HepG2 (cell line): Measurements from ENCODE around the gene SPTAN1. TPM values are rescaled to one million over a fixed set of nuclear protein-coding genes. Genes with fewer than 3 reads are reported as not detected.

Source experiments
- AKAP8 ChIP-seq: sonication (generic); formaldehyde crosslinking; IDR thresholded peaks from 2 replicates; pipeline ENCODE4 v1.5.1; 2020; ENCODE audit warnings: mild to moderate bottlenecking, missing genetic modification reagents
- KAT7 ChIP-seq: IDR thresholded peaks from 2 replicates; pipeline ENCODE4 v1.6.1; 2018; ENCODE audit warnings: borderline replicate concordance, missing compliant biosample characterization
- KLF16 ChIP-seq, 2 experiments: sonication (generic) in 1 of 2; formaldehyde crosslinking in 1 of 2; IDR thresholded peaks; 2 replicates each; pipeline versions ENCODE4 v1.6.1 to v1.8.0; 2016 to 2023; ENCODE audit warnings: missing genetic modification reagents in 2 of 2, missing compliant biosample characterization in 1 of 2
- KMT2A ChIP-seq: sonication (generic); formaldehyde crosslinking; IDR thresholded peaks from 2 replicates; pipeline ENCODE4 v1.4.0; 2020; ENCODE audit warnings: missing genetic modification reagents
- NFATC3 ChIP-seq: sonication (generic); formaldehyde crosslinking; IDR thresholded peaks from 2 replicates; pipeline ENCODE4 v1.5.1; 2020; ENCODE audit warnings: mild to moderate bottlenecking, missing genetic modification reagents
- NFE2L1 ChIP-seq: sonication (generic); formaldehyde crosslinking; IDR thresholded peaks from 2 replicates; pipeline ENCODE4 v1.4.0; 2020; ENCODE audit warnings: missing genetic modification reagents, mild to moderate bottlenecking, borderline replicate concordance
- NONO ChIP-seq, 2 experiments: fragments of 450-650 bp in 1 of 2; sonication (generic) in 1 of 2; formaldehyde crosslinking in 1 of 2; IDR thresholded peaks in 1 of 2; conservative IDR thresholded peaks in 1 of 2; 2 replicates each; pipeline versions ENCODE4 v1.6.1 to v1.8.0; 2017 to 2022; ENCODE audit warnings: mild to moderate bottlenecking in 1 of 2, missing genetic modification reagents in 1 of 2, moderate library complexity in 1 of 2
- RBAK ChIP-seq: sonication (generic); formaldehyde crosslinking; IDR thresholded peaks from 2 replicates; pipeline ENCODE4 v1.5.1; 2020; ENCODE audit warnings: mild to moderate bottlenecking, missing genetic modification reagents
- RFX1 ChIP-seq: fragments of 450-650 bp; IDR thresholded peaks from 2 replicates; pipeline ENCODE4 v1.6.1; 2017
- SIN3B ChIP-seq: fragments of 150-350 bp; IDR thresholded peaks from 2 replicates; pipeline ENCODE4 v1.6.1; 2014; ENCODE audit warnings: low read length
- SMYD3 ChIP-seq: sonication (generic); formaldehyde crosslinking; IDR thresholded peaks from 2 replicates; pipeline ENCODE4 v1.8.1; 2023; ENCODE audit warnings: mild to moderate bottlenecking, missing genetic modification reagents
- SNAPC2 ChIP-seq: sonication (generic); formaldehyde crosslinking; IDR thresholded peaks from 2 replicates; pipeline ENCODE4 v1.8.1; 2022; ENCODE audit warnings: mild to moderate bottlenecking, missing genetic modification reagents
- THYN1 ChIP-seq: sonication (generic); formaldehyde crosslinking; IDR thresholded peaks from 2 replicates; pipeline ENCODE4 v1.8.1; 2023; ENCODE audit warnings: low read depth, mild to moderate bottlenecking, moderate library complexity, missing genetic modification reagents, borderline replicate concordance
- WIZ ChIP-seq: sonication (generic); formaldehyde crosslinking; IDR thresholded peaks from 2 replicates; pipeline ENCODE4 v1.5.1; 2020; ENCODE audit warnings: mild to moderate bottlenecking, missing genetic modification reagents
- ZFP36 ChIP-seq: fragments of 150-350 bp; IDR thresholded peaks from 2 replicates; pipeline ENCODE4 v1.6.1; 2018; ENCODE audit warnings: borderline replicate concordance, low read length, low read depth; ENCODE audit not compliant: partially characterized antibody
- ZMYM4 ChIP-seq: sonication (generic); formaldehyde crosslinking; IDR thresholded peaks from 2 replicates; pipeline ENCODE4 v1.8.1; 2023; ENCODE audit warnings: mild to moderate bottlenecking, missing genetic modification reagents
- ZNF329 ChIP-seq: sonication (generic); formaldehyde crosslinking; IDR thresholded peaks from 2 replicates; pipeline ENCODE4 v1.9.0; 2021; ENCODE audit warnings: low read depth, mild to moderate bottlenecking, missing genetic modification reagents
- ZNF577 ChIP-seq: sonication (generic); formaldehyde crosslinking; IDR thresholded peaks from 2 replicates; pipeline ENCODE4 v1.4.0; 2020; ENCODE audit warnings: mild to moderate bottlenecking, low read depth, missing genetic modification reagents, borderline replicate concordance
- ZNF619 ChIP-seq: sonication (generic); formaldehyde crosslinking; IDR thresholded peaks from 2 replicates; pipeline ENCODE4 v1.4.0; 2020; ENCODE audit warnings: mild to moderate bottlenecking, missing genetic modification reagents
- ZNF678 ChIP-seq: sonication (generic); formaldehyde crosslinking; IDR thresholded peaks from 2 replicates; pipeline ENCODE4 v1.4.0; 2020; ENCODE audit warnings: mild to moderate bottlenecking, missing genetic modification reagents
- ZNF720 ChIP-seq: sonication (generic); formaldehyde crosslinking; IDR thresholded peaks from 2 replicates; pipeline ENCODE4 v1.4.0; 2020; ENCODE audit warnings: missing genetic modification reagents
- polyA plus RNA-seq, 8 experiments: library from polyadenylated mRNA; depleted of rRNA in 3 of 8; stranded (reverse) in 7 of 8; unstranded in 1 of 8; fragments of >200 nt; fragmentation: Illumina TruSeq in 4 of 8; extraction: Trizol in 4 of 8; gene quantifications; 2 replicates each; pipeline versions ENCODE4 v1.2.1 to v1.2.3, GENCODE V29; 2011 to 2016; ENCODE audit warnings: low read depth in 4 of 8, missing spikeins in 1 of 8, mixed read lengths in 1 of 8; ENCODE audit not compliant: insufficient read depth in 1 of 8
- total RNA-seq, 5 experiments: library from RNA; depleted of rRNA; stranded (reverse); fragments of >200 nt; fragmentation: Illumina TruSeq; extraction: Trizol; gene quantifications; 2 replicates each; pipeline ENCODE4 v1.2.3, GENCODE V29; 2016; ENCODE audit warnings: low read depth in 1 of 5
- TF ChIP-seq, protein P1 (sequence below): IDR thresholded peaks from 2 replicates; pipeline ENCODE4 v1.6.1; 2018; ENCODE audit warnings: missing genetic modification reagents
- TF ChIP-seq, protein P2 (sequence below): IDR thresholded peaks from 2 replicates; pipeline ENCODE4 v1.6.1; 2016
- TF ChIP-seq, protein P3 (sequence below): IDR thresholded peaks from 2 replicates; pipeline ENCODE4 v1.6.1; 2016; ENCODE audit warnings: mild to moderate bottlenecking, missing biosample characterization, missing genetic modification reagents
- TF ChIP-seq, protein P4 (sequence below): sonication (generic); formaldehyde crosslinking; IDR thresholded peaks from 2 replicates; pipeline ENCODE4 v1.8.1; 2023; ENCODE audit warnings: mild to moderate bottlenecking, moderate library complexity, missing genetic modification reagents
- TF ChIP-seq, protein P5 (sequence below): sonication (generic); formaldehyde crosslinking; IDR thresholded peaks from 2 replicates; pipeline ENCODE4 v1.8.0; 2022; ENCODE audit warnings: missing genetic modification reagents, mild to moderate bottlenecking, moderate library complexity, borderline replicate concordance

The SPTAN1 gene
- total and polyA plus RNA-seq, 2 of the 13 experiments (the other 11 are each of a cell fraction or from before 2014, with no cell fraction given): 106 to 111 TPM

DNA sequence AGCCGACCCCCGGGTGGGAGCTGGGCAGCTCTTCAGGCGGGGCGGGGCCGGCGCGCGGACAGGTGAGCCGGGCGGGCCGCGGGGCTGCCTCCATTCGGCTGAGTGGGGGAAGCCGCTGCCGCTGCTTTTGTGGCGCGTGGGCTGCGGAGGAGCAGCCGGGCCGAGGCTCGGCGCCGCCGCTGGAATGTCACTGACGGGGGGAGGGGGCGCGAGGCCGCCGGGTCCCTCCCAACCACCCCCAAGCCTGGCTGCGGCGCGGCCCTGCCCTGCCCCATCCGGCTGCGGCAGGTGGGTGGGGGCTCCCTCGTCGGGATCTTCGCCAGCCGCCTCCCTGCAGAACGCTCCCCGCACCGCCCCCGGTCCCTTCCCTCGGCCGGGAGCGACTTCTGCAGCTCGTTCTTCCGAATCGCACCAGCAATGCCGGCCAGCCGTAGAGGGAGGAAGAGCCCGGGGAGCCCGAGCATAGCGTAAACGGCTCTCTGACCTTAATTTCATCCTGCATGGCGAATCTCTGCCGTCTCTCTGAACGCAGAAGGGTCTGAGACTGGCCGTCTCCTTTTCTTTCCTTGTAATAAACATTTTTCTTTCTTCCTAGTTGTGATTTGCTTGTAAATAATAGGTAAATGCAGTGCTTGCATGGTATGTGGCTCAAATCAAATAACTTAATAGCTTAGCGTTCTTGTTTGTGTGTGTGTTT is 505 bp downstream of the SPTAN1 start (continued):
- TF ChIP-seq, protein P1, sequence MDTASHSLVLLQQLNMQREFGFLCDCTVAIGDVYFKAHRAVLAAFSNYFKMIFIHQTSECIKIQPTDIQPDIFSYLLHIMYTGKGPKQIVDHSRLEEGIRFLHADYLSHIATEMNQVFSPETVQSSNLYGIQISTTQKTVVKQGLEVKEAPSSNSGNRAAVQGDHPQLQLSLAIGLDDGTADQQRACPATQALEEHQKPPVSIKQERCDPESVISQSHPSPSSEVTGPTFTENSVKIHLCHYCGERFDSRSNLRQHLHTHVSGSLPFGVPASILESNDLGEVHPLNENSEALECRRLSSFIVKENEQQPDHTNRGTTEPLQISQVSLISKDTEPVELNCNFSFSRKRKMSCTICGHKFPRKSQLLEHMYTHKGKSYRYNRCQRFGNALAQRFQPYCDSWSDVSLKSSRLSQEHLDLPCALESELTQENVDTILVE (CRISPR knock-in tag): no peak
- 0 out of 2 replicates have a peak, but pooled peaks have one; percentile 70 for TF ChIP-seq ZNF678
- TF ChIP-seq, protein P2, sequence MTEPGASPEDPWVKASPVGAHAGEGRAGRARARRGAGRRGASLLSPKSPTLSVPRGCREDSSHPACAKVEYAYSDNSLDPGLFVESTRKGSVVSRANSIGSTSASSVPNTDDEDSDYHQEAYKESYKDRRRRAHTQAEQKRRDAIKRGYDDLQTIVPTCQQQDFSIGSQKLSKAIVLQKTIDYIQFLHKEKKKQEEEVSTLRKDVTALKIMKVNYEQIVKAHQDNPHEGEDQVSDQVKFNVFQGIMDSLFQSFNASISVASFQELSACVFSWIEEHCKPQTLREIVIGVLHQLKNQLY: no peak
- no peak for TF ChIP-seq ZNF577 (CRISPR knock-in tag)
- no peak for TF ChIP-seq ZNF329
- no peak for TF ChIP-seq SNAPC2 (CRISPR knock-in tag)
- TF ChIP-seq RBAK (CRISPR knock-in tag): no peak
- TF ChIP-seq, protein P3, sequence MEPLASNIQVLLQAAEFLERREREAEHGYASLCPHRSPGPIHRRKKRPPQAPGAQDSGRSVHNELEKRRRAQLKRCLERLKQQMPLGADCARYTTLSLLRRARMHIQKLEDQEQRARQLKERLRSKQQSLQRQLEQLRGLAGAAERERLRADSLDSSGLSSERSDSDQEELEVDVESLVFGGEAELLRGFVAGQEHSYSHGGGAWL (CRISPR knock-in tag): 0 out of 2 replicates have a peak, but pooled peaks have one; percentile 62
- TF ChIP-seq NFE2L1 (CRISPR knock-in tag): no peak
- no peak for TF ChIP-seq ZMYM4 (CRISPR knock-in tag)
- TF ChIP-seq WIZ (CRISPR knock-in tag): 0 out of 2 replicates have a peak, but pooled peaks have one; percentile 24
- TF ChIP-seq ZNF720 (CRISPR knock-in tag): no peak
- TF ChIP-seq SIN3B: no peak
- peak; percentile 69; the same call in 1 of the 2 replicates for TF ChIP-seq KMT2A
- no peak for TF ChIP-seq ZFP36
- no peak for TF ChIP-seq THYN1 (CRISPR knock-in tag)
- TF ChIP-seq AKAP8: no peak; the same call in none of the 2 replicates
- peak; percentile 33; the same call in 1 of the 2 replicates for TF ChIP-seq KAT7
- no peak for TF ChIP-seq NFATC3 (CRISPR knock-in tag)
- no peak for TF ChIP-seq SMYD3
- no peak for TF ChIP-seq RFX1
- no peak for TF ChIP-seq NONO (IDR thresholded peaks at IDR 0.05)
- no peak for TF ChIP-seq NONO (CRISPR knock-in tag; conservative IDR thresholded peaks at IDR 0.05)
- TF ChIP-seq KLF16 (CRISPR knock-in tag; IDR thresholded peaks at IDR 0.05): no peak
- TF ChIP-seq, protein P4, sequence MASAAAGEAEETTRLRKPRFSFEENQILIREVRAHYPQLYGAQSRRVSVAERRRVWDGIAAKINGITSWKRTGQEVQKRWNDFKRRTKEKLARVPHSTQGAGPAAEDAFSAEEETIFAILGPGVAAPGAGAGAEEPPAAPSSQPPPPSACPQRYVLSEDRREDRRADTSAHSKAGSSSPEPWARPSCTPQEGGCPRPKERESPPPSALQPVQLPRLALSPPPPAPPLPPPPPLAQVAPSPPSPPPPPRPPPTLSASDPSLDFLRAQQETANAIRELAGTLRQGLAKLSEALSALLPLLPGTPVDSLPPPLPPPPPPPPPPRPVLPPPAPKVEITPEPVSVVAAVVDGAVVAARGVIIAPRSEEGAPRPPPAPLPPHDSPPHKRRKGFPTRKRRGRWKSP: no peak
- TF ChIP-seq, protein P5, sequence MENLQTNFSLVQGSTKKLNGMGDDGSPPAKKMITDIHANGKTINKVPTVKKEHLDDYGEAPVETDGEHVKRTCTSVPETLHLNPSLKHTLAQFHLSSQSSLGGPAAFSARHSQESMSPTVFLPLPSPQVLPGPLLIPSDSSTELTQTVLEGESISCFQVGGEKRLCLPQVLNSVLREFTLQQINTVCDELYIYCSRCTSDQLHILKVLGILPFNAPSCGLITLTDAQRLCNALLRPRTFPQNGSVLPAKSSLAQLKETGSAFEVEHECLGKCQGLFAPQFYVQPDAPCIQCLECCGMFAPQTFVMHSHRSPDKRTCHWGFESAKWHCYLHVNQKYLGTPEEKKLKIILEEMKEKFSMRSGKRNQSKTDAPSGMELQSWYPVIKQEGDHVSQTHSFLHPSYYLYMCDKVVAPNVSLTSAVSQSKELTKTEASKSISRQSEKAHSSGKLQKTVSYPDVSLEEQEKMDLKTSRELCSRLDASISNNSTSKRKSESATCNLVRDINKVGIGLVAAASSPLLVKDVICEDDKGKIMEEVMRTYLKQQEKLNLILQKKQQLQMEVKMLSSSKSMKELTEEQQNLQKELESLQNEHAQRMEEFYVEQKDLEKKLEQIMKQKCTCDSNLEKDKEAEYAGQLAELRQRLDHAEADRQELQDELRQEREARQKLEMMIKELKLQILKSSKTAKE (CRISPR knock-in tag): no peak
- no peak for TF ChIP-seq ZNF619 (CRISPR knock-in tag)
